Esophagus muscularis mucosa (tissue), 3 donors: ENCODE results near the gene MAP3K4.

Source experiments
- CTCF ChIP-seq, 3 experiments: fragments of 200-600 bp in 2 of 3; fragments of 450-650 bp in 1 of 3; sonication (generic) in 2 of 3; IDR thresholded peaks; one replicate each; pipeline ENCODE4 v1.5.1; 2017 to 2019; ENCODE audit warnings: antibody characterized with exemption in 3 of 3, mild to moderate bottlenecking in 2 of 3, moderate library complexity in 1 of 3
- EP300 ChIP-seq: sonication (generic); formaldehyde crosslinking; IDR thresholded peaks from one replicate; pipeline ENCODE4 v1.6.1; 2017; ENCODE audit warnings: antibody characterized with exemption

GRCh38 chr6:161115468-161115867 is 123.9 kb downstream of the MAP3K4 start:
- TF ChIP-seq CTCF (IDR thresholded peaks at IDR 0.05) (no peak), EP300 (no peak)
